Esophagus squamous epithelium (tissue), 5 donors: ENCODE data around the gene ADRA1B. TPM values are rescaled to one million over a fixed set of nuclear protein-coding genes. Genes with fewer than 3 reads are reported as not detected.

Experiments used
- DNase-seq: peaks from one replicate; lab custom pipeline; 2025; lab: John Stamatoyannopoulos, UW
- H3K27ac ChIP-seq, 4 donors: fragments of 200-600 bp; sonication (generic); one replicate each; pipeline ENCODE4 v1.5.1; 2016 to 2019; ENCODE audit warnings: mild to moderate bottlenecking in 1 of 4
- H3K27me3 ChIP-seq, 4 donors: fragments of 200-600 bp; sonication (generic); 1 replicate in 3 of 4; 2 replicates in 1 of 4; pipeline versions ENCODE4 v1.5.1 to v1.6.0; 2017 to 2021; ENCODE audit warnings: antibody characterized with exemption in 1 of 4
- H3K36me3 ChIP-seq, 3 donors: fragments of 200-600 bp; sonication (generic); one replicate each; pipeline ENCODE4 v1.5.1; 2016 to 2019
- H3K4me1 ChIP-seq, 3 donors: fragments of 200-600 bp; sonication (generic); one replicate each; pipeline ENCODE4 v1.5.1; 2017 to 2019
- H3K4me3 ChIP-seq, 4 donors: fragments of 200-600 bp; sonication (generic); 1 replicate in 3 of 4; 2 replicates in 1 of 4; pipeline ENCODE4 v1.5.1; 2016 to 2019; ENCODE audit warnings: mild to moderate bottlenecking in 2 of 4, moderate library complexity in 1 of 4
- H3K9me3 ChIP-seq, 3 donors: fragments of 200-600 bp; sonication (generic); one replicate each; pipeline ENCODE4 v1.5.1; 2016 to 2019
- POLR2A ChIP-seq, 4 donors: fragments of 450-650 bp; IDR thresholded peaks; one replicate each; pipeline ENCODE4 v1.6.1; 2017; ENCODE audit warnings: antibody characterized with exemption in 4 of 4, mild to moderate bottlenecking in 4 of 4, moderate library complexity in 3 of 4
- WGBS, 2 donors: methylation state at CpG; one replicate each; pipeline ENCODE4 v1.1.5; 2018; 5-methylcytosine and 5-hydroxymethylcytosine counted together
- intact Hi-C: fragments of 100-400 bp; cut with DNase I; formaldehyde crosslinking; loops from one replicate; pipeline ENCODE4 v1.15.0; 2022
- total RNA-seq, 4 donors: library from RNA; depleted of rRNA; stranded (reverse); fragments of >200 nt; gene quantifications; one replicate each; pipeline ENCODE4 v1.1.0, GENCODE V29; 2016
- TF ChIP-seq, protein P1 (sequence below), 6 experiments: fragments of 450-650 bp in 4 of 6; fragments of 200-600 bp in 2 of 6; sonication (generic) in 2 of 6; IDR thresholded peaks; one replicate each; pipeline ENCODE4 v1.5.1; 2016 to 2019; ENCODE audit warnings: antibody characterized with exemption in 6 of 6, mild to moderate bottlenecking in 4 of 6, moderate library complexity in 4 of 6
- donor health status: DM: yes; HTN: yes; CAD: no.

Gene ADRA1B
- total RNA-seq, 4 donors from 2014 or later = 1.3 TPM; not detected in 3

DNA sequence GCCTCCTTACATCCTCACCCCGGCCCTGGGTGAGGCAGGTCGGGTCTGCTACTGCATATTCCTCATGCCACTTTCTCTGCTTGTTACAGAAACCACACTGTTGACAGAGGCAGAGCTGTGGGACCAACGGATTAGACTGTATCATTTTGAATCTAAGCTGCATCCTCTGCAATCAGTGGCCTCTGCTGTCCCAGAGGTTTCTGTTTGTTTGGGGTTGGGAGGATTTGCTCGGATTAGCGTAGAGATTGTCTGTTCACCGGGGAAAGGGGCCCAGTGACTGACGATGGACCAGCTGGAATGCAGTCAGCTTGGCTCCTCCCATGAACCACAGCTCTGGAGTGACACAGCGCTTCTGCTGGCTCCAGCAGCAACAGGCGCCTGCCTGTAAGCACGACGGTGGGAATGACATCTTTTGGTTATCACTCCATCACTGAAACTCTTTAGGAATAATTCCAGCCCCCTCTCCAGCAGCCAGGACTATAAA is 37.3 kb upstream of the ADRA1B start:
- Histone ChIP-seq H3K27ac (peak overlapping the region in 3 of 4 donors; percentile 36 to 85 (median 59)), H3K36me3 (no peaks in the 10 kb centered on the region), H3K4me3 (no peak overlapping the region), H3K9me3 (no peaks in the 10 kb centered on the region), H3K4me1 (peaks cover 10 to 26% (median 20%) of the 10 kb centered on the region in 3 donors), H3K27me3 (no peaks in the 10 kb centered on the region)
- 7 to 17% methylated on average over 5 to 10 of the region's 11 CpGs for WGBS, 2 donors
- TF ChIP-seq, protein P1, sequence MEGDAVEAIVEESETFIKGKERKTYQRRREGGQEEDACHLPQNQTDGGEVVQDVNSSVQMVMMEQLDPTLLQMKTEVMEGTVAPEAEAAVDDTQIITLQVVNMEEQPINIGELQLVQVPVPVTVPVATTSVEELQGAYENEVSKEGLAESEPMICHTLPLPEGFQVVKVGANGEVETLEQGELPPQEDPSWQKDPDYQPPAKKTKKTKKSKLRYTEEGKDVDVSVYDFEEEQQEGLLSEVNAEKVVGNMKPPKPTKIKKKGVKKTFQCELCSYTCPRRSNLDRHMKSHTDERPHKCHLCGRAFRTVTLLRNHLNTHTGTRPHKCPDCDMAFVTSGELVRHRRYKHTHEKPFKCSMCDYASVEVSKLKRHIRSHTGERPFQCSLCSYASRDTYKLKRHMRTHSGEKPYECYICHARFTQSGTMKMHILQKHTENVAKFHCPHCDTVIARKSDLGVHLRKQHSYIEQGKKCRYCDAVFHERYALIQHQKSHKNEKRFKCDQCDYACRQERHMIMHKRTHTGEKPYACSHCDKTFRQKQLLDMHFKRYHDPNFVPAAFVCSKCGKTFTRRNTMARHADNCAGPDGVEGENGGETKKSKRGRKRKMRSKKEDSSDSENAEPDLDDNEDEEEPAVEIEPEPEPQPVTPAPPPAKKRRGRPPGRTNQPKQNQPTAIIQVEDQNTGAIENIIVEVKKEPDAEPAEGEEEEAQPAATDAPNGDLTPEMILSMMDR (IDR thresholded peaks at IDR 0.05) = no peak
- TF ChIP-seq POLR2A (IDR thresholded peaks at IDR 0.05) = no peak
- DNase-seq = no peak
- intact Hi-C loops = no loop called here

GRCh38 chr5:159880676-159881075 is 35.6 kb upstream of the ADRA1B start:
- Histone ChIP-seq H3K27ac (no peak overlapping the region), H3K36me3 (no peaks in the 10 kb centered on the region), H3K4me1 (peaks cover 10 to 26% (median 20%) of the 10 kb centered on the region in 3 donors), H3K9me3 (no peaks in the 10 kb centered on the region), H3K4me3 (no peak overlapping the region), H3K27me3 (no peaks in the 10 kb centered on the region)
- 81 to 94% methylated on average over 1 to 2 of the region's 2 CpGs for WGBS, 2 donors
- TF ChIP-seq, protein P1 (IDR thresholded peaks at IDR 0.05) = no peak
- no peak for TF ChIP-seq POLR2A (IDR thresholded peaks at IDR 0.05)
- no peak for DNase-seq
- intact Hi-C loops = no loop called here

- DNase-seq = no peak
- TF ChIP-seq, protein P1 (IDR thresholded peaks at IDR 0.05) = no peak
- TF ChIP-seq POLR2A (IDR thresholded peaks at IDR 0.05) = no peak
- Histone ChIP-seq H3K27ac (no peak overlapping the region), H3K4me3 (no peak overlapping the region), H3K36me3 (no peaks in the 10 kb centered on the region), H3K4me1 (peaks cover 10 to 26% (median 20%) of the 10 kb centered on the region in 3 donors), H3K9me3 (no peaks in the 10 kb centered on the region), H3K27me3 (no peaks in the 10 kb centered on the region)
- WGBS, 2 donors = 20 to 56% methylated on average over 1 to 2 of the region's 2 CpGs
- intact Hi-C loops = no loop called here
Observed at GRCh38 chr5:159881967-159882366, 34.3 kb upstream of the ADRA1B start.

GRCh38 chr5:159883522-159883950 is 32.7 kb upstream of the ADRA1B start:
- no peaks in the 10 kb centered on the region for H3K9me3 ChIP-seq
- peaks cover 3 to 11% (median 7%) of the 10 kb centered on the region in 3 donors for H3K4me1 ChIP-seq
- intact Hi-C loops = no loop called here
- H3K36me3 ChIP-seq = no peaks in the 10 kb centered on the region
- no peaks in the 10 kb centered on the region for H3K27me3 ChIP-seq
- H3K27ac ChIP-seq = peak overlapping the region in 2 of 4 donors; percentile 1 to 59
- TF ChIP-seq, protein P1 (IDR thresholded peaks at IDR 0.05) = no peak
- no peak for TF ChIP-seq POLR2A (IDR thresholded peaks at IDR 0.05)
- H3K4me3 ChIP-seq = no peak overlapping the region
- no peak for DNase-seq

DNA sequence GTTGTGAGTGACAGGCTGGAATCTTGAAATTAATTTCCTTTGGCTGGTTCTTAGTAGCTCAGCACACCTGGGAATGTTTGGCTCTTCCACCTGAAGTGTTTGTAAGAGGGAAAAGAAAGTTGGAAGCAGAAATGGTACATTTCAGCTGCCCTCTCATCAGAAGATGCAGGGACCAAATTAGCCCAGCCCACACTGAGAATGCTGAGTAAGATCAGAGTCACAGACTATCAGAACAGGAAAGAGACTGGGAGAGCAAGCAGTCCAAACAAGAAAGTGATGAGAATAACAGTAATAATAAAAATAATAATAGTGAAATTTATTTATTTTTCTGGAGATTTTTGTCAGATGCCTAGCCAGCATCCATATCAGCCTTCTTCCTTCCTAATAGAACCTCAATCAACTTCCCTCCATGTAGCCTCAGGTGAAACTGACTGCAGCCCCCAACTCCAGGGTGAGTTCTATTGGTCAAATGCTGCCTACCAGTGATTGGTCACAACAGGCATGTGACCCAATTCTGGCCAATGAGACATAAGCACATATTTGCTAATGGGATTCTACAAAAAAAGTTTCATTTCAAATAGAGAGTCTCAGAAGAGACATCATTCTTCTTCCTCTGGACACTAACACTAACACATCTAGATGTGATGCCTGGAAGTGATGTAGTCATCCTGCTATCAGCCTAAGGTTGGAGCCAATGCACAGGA is 31.2 kb upstream of the ADRA1B start:
- no peak for TF ChIP-seq POLR2A (IDR thresholded peaks at IDR 0.05)
- TF ChIP-seq, protein P1 (IDR thresholded peaks at IDR 0.05) = no peak
- H3K27me3 ChIP-seq = no peaks in the 10 kb centered on the region
- H3K36me3 ChIP-seq = no peaks in the 10 kb centered on the region
- H3K4me1 ChIP-seq = no peaks in the 10 kb centered on the region
- H3K27ac ChIP-seq = no peak overlapping the region
- H3K9me3 ChIP-seq = no peaks in the 10 kb centered on the region
- no peak overlapping the region for H3K4me3 ChIP-seq
- intact Hi-C loops = no loop called here
- DNase-seq = no peak
